HG03571 (cell line): ENCODE results near the gene NRN1L.
A peak's percentile ranks its signal among the peaks of the same experiment; 100 is the strongest.
"Not testable (repeated sequence)": the region's sequence is repeated elsewhere in the genome, so short reads cannot be mapped to it uniquely, and the experiment has no call there.

Experiments used
- ATAC-seq: cut with Tn5 transposase; IDR thresholded peaks from one replicate; pipeline ENCODE4 v1.9.1; 2021; ENCODE audit not compliant: unreplicated experiment

NRN1L gene

DNA sequence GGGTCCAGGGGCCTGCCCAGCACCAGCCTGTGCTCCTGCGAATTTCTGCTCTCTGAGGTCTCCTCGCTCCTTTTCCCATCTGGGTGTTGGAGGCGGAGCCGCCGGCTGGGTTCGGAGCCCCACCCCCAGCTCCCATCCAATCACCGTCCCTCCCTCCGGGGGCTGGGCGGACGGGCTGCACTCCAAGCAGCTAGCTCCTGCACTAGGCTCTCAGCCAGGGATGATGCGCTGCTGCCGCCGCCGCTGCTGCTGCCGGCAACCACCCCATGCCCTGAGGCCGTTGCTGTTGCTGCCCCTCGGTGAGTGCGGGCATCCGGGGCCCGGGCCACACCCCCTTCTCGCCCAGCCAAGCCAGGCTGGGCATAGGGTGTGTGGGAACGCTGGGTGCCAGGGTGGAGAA lies at the start of gene NRN1L:
Gene NRN1L, plus strand, starts transcription at position 202 of the 400 bp plus-strand sequence. Its CDS starts 19 bp downstream, at position 221.
- no peak for ATAC-seq

DNA sequence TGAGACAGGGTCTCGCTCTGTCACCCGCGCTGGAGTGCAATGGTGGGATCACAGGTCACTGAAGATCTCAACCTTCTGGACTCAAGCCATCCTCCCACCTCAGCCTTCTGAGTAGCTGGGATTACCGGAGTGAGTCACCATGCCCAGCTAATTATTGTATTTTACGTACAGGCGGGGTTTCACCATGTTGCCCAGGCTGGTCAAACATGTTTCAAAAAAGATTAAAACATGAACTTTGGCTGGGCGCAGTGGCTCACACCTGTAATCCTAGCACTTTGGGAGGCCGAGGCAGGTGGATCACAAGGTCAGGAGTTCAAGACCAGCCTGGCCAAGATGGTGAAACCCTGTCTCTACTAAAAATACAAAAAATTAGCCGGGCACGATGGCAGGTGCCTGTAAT lies 47.5 kb upstream of the NRN1L start:
- not testable (repeated sequence) for ATAC-seq

DNA sequence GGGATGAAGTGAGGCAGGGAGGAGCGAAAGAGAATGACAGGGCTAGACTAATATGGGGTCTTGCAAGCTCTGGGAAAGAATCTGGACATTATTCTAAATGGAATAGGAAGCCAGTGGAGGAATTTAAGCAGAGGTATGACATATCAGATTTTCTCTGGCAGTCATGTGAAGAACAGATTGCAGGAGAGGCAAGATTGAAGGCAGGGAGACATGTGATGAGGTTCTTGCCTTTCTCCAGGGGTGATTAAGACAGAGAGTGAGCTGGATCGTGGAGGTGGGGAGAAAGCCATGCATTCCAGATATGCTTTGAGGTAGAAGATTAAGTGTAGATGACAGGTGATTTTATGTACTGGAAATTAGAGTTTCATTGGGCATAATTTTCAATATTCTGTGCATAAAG lies 46.9 kb upstream of the NRN1L start:
- ATAC-seq: no peak

DNA sequence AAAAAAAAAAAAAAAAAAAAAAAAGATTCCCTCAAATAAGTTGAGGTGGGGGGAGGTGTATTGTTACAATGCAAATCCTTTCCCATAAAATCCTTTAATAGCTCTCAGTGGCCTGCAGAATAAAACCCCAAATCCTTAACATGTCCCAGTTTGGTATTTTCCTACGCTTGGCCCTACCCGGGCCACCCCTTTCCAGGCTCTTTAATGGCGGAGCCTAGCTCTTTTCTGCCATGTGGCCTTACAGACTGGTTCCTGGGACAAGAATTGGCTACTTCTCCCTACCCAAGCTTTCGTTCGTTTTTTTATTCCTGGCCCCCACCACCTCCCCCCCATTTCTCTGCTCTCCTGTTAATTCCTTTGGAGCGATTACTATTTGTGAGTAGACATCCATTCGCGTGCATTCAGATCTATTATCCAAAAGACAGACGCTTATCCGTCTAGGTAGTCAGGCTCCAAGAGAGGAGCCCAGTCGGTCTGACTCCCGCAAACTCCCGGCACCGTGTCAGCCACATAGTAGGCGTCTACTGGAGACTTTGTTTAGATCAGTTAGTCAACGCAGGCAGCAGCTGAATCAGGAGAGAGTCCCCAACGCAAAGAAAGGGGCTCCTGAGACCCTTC lies 43.4 kb upstream of the NRN1L start:
- ATAC-seq: no peak

DNA sequence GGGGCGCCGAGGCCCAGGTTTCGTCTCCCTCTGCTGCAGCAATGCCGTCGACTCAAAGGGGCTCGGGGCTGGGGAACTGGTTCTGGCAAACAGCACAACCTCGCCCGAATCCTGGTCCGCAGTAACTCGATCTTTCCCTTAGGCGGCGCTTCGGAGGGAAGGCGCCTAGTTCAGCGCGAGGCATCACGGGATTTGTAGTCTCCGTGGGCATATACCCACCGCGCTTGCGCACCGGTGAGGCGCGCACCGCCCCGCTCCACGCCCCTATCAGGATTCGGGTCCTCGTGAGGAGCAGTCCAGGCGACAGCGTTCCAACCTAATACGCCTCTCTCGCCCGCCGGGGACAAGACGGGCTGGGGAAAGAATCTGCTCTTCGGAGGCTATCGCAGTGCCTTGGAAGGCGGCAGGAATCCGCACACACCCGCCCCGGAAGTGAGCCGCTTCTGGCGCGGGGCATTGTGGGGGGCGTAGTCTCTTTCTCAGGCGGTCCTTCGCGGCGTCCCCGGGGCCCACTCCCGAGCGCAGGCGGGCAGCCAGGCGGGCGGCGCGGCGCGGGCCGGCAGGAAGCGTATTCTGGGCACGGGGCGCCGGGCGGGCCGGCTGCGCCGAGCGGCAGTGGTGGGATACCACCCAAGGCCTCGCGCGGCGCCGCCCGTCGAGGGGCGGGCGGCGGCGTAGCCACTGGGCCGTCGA lies 42.7 kb upstream of the NRN1L start, which contains the start of gene THAP11:
Gene THAP11, plus strand, starts transcription at position 505 of the 693 bp plus-strand sequence. CDS start 235 bp downstream, outside the sequence.
- ATAC-seq: peak; percentile 38

DNA sequence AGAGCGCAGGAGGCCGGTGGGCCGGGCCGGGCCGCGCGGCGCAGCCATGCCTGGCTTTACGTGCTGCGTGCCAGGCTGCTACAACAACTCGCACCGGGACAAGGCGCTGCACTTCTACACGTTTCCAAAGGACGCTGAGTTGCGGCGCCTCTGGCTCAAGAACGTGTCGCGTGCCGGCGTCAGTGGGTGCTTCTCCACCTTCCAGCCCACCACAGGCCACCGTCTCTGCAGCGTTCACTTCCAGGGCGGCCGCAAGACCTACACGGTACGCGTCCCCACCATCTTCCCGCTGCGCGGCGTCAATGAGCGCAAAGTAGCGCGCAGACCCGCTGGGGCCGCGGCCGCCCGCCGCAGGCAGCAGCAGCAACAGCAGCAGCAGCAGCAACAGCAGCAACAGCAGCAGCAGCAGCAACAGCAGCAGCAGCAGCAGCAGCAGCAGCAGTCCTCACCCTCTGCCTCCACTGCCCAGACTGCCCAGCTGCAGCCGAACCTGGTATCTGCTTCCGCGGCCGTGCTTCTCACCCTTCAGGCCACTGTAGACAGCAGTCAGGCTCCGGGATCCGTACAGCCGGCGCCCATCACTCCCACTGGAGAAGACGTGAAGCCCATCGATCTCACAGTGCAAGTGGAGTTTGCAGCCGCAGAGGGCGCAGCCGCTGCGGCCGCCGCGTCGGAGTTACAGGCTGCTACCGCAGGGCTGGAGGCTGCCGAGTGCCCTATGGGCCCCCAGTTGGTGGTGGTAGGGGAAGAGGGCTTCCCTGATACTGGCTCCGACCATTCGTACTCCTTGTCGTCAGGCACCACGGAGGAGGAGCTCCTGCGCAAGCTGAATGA lies 42.0 kb upstream of the NRN1L start:
- peak; percentile 5 for ATAC-seq

DNA sequence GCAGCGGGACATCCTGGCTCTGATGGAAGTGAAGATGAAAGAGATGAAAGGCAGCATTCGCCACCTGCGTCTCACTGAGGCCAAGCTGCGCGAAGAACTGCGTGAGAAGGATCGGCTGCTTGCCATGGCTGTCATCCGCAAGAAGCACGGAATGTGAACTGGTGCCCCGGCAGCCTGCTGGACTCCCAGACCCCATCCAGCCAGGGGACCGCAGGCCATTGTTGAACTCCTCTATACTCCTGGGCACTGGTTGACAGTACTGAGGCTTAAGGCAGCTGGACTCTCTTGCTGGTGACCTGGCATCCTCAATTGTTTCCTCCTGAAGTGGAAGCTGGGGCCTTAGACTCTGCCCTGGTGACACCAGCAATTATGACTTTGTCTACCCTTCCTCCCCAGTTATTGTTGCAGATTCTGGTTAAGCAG lies 41.3 kb upstream of the NRN1L start:
- no peak for ATAC-seq

DNA sequence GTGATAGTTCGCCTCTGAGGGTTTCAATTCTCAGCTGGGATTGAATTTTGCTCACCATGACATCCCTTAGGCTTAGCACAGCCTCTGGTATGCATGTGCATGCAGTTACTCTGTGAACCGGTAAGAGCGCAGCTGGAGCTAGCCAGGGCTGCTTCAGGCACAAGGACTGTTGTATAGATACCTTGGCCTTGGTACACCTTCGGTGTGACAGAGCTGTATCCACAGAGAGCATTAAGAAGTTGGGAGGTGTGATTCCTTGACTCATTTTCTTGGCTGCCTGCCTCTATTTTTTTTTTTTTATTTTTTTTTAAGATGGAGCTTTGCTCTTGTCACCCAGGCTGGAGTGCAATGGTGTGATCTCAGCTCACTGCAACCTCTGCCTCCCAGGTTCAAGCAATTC lies 40.2 kb upstream of the NRN1L start:
- no peak for ATAC-seq

DNA sequence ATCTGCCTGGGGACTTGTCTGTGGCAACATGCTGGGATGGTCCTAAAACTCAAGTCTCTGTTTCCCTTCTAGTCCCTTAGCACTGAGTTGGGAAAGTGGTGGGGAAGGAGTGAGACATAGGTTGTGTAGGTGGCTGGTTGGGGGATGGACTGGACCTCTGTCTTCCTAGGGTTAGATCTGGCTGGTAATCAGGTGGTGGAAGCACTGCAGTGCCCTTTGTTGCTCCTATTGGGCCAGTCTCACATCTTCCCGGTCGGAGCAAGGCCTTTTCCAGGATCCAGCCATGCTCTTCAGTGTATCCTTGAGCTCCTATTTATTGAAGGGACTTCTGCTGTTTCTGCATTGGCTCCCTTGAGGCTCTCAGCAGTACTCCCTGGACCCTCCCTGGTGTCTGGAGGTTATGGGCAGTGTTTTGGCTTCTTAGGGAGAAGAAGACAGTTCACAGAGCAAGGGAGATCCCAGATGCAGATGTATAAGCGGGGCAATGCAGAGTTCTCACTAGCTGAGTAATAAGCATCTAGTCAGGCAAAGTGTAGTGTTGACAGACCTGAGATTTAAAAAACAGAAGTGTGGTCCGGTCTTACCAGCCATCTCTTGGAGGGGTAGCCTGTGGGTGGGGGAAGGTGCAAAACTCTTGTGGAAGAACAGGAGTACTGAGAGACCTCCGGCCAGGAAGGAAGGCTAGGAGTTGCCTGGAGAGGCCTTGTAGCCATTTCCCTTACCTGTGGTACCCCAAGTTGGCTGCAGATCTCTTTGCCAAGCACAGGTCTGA lies 39.2 kb upstream of the NRN1L start:
- ATAC-seq: no peak

DNA sequence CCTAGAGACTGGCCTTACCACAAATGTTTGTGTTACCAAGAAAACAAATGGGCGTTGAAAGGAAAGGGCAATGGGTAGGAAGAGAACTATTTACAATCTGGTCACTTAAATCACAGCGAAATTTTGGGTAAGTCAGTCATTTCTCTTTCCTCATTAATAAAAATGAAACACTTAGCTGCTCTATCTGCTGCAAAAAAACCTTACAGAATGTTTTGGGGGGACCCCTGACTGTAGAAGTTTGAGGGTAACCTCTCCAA lies 38.7 kb upstream of the NRN1L start:
- ATAC-seq: no peak

DNA sequence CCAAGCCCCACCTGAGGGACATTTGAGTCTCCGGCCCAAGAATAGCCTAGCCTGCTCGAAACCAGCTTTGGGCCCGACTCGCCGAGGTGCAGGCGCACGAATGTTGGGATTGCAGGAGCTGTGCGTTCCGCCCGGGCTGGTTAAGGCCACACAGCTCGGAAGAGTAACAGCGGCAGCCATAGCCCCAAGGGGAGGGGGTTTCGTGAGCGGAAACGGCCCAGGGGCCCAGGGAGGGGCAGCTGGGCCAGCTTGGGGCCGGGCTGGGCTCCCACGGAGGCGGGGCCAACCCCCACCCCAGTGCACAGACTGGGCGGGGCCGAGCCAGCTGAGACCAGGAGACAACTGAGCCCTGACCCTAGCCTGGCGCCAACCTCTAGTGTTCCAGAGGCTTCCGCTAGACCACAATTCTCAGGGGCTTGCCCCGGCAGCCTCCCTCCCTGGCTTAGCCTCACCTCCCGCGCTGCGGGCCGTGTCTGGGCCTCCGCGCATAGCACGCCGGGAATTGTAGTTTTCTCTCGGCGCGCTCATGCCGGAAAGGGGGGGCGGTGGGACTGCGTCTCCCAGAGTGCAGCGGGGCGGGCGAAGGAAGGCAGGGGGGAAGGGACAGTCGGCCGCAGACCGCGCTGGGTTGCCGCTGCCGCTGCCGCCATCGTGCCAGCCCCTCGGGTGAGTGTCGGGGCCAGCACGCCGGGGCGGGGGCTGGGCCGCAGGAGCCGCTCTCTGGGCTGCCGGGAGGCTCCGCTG lies 38.2 kb upstream of the NRN1L start, which contains the start of gene NUTF2:
Gene NUTF2, plus strand, starts transcription at position 614 of the 744 bp plus-strand sequence. CDS start 18,198 bp downstream, outside the sequence.
- peak; percentile 54 for ATAC-seq

DNA sequence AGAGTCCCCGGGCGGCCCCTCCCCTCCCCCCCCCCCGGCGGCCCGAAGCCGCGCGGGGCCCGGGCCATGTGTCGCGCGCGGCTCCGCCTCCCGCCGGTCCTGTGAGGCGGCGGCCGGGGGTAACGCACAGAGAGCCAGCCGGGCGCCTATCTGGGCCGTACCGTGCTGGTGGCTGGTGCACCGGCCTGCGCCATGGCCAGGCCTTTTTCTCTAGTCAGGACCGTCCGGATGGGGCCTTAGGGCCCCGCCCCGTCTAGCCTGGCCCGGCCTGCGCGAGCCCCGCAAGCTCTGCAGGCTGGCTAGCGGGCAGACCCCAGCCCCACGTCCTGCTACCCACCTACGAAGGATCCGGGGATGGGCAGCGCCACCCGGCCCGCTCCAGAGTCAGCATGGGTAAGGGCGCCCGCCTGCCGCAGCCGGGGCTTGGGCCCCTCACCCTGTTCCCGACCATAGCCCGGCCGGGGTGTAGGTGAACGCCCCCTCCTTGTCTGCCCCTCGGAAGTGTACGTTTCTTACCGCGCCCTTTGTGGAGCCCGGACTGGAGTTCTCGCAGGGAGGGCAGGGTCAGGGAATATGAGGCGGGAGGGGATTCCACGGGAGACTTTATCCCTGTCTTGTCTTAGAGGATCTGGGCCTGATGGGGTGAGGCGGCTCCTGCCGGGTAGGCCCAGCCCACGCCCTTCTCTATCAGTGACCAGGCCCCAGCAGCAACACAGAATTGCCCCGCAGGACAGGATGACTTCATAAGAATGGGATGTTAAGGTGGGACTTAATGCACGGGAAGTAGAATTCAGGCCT lies 37.4 kb upstream of the NRN1L start, which contains the start of gene CENPT:
Gene CENPT, minus strand, starts transcription at position 630 of the 798 bp plus-strand sequence. CDS start 13,834 bp downstream, outside the sequence.
- peak; percentile 25 for ATAC-seq

DNA sequence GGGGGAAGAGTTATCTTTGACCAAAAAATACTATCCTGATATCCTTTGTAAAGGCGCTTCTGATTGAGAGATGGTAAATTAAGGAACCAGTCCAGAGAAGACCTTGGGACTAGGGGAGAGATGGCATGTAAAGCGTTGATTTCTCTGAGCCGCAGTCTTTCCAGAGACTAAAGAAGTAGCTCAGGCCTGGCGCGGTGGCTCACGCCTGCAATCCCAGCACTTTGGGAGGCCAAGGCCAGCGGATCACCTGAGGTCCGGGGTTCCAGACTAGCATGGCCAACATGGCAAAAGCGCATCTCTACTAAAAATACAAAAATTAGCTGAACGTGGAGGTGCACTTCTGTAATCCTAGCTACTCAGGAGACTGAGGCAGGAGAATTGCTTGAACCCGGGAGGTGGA lies 36.6 kb upstream of the NRN1L start:
- ATAC-seq: no peak

DNA sequence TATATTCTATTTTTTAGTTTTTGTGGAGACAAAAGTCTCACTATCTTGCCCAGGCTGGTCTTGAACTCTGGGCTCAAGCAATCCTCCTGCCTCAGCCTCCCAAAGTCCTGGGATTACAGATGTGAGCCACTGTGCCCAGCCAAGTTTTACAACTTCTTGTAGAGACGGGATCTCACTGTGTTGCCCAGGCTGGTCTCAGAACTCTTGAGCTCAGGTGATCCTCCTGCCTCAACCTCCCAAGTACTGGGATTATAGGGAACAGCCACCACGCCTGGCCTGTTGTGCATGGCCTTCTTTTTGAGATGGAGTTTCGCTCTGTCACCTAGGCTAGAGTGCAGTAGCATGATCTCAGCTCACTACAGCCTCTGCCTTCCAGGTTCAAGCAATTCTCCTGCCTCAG lies 31.0 kb upstream of the NRN1L start:
- no peak for ATAC-seq

DNA sequence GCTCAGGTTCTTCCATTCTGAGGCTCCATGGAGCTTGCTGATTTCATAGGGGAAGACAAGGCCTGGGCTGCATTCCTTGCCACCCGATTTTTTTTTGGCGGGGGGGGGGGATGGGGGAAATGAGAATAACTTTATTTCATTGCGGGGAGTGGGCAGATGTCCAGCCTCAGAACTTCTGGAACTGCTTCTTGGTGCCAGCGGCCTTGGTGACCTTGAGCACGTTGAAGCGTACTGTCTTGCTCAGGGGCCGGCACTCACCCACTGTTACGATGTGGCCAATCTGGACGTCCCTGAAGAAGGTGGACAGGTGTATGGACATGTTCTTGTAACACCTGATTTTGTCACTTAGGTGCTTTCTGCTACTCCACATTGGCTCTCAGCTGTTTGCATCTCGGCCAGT lies 28.9 kb upstream of the NRN1L start:
- no peak for ATAC-seq

DNA sequence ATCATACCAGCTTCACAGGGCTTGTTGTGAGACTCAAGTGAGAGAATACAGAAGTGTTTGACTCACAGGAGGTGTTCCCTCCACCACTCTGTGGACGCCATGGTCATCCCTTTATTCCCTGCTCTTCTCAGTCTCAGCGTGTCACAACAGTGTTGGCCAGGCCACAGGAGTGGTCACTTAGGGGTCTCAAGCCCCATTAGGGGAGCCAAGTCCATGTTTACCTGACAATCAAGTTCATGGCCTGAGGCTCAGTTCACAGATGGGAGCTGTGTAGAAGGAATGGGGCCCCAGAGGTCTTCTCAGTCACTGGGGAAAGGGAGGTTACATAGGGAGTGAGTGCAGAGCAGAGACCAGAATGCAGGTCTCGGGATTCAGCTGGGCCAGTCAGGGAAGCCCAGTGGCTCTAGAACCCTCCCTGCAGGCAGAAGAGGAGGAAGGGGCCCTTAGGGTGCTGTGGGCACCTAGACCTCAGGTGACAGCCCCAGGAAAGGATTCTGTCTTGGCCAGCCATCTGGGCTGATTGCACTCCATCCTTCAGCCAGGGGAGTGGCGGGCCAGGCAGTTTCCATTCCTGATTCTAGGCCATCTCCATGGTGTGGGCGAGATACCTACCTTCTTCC lies 27.6 kb upstream of the NRN1L start:
- ATAC-seq: no peak

DNA sequence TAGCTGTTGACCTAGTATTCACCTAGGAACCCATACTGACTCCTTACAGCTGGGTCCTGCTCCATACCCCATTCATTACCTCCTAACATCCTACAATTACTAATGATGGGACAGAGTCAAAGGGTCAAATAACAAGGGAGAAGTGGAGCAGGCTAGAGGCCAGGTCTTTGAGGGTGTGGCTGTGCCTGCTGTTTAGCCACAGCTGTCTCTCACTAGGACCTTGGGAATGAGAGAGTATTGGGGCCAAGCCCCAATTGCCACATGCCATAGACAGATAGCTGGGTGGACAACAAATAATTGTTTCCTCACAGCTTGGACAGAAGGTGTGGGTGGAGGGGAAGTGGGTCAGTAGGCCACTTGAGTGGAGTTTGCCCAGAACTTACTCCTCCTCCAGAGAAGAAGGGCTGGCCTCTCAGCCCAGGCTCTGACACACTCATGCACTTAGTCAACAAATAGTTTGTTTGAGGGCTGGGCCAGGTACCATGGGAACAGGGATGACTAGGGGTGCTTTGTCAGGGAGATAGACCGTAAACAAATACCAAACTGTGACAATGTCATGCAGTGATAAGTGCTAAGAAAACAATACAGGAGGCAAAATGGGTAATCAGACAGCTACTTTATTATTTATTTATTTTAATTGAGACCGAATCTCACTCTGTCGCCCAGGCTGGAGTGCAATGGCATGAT lies 27.0 kb upstream of the NRN1L start:
- no peak for ATAC-seq

DNA sequence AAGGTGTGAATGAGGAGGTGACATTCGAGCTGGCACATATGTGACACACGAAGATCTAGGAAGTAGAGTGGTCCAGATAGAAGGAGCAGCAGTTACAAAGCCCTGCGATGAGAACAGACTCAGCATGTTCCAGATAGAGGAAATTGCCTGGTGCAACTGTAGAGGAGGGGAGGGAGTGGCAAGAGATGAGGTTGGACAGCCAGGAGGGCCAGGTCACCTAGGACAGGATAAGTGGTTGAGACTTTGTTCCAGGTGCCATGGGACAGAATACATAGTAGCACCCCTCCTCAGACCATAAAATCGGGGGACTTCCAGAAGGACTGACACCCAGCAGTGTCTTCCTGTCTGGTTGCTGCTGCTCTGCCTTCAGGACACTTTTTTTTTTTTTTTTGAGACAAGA lies 26.2 kb upstream of the NRN1L start:
- ATAC-seq: no peak
